DOHH2 (cell line): ENCODE measurements around the gene UBE2H.

Source experiments
- H3F3A ChIP-seq: fragments of 200-600 bp; sonication (generic), shearing (Covaris generic); 2 replicates; pipeline ENCODE4 v1.6.0; 2016; ENCODE audit warnings: antibody characterized with exemption, mild to moderate bottlenecking; ENCODE audit not compliant: control insufficient read depth, insufficient read depth
- H3K27ac ChIP-seq: fragments of 200-600 bp; sonication (generic); 2 replicates; pipeline ENCODE4 v1.5.1; 2014; ENCODE audit warnings: low read depth, mild to moderate bottlenecking, low read length, moderate library complexity
- H3K27me3 ChIP-seq: fragments of 200-600 bp; sonication (generic); 2 replicates; pipeline ENCODE4 v1.6.1; 2014; ENCODE audit warnings: mild to moderate bottlenecking, low read length, mixed read lengths; ENCODE audit not compliant: control insufficient read depth
- H3K36me3 ChIP-seq: fragments of 200-600 bp; sonication (generic); 2 replicates; pipeline ENCODE4 v1.6.1; 2014; ENCODE audit warnings: mild to moderate bottlenecking, low read length, moderate library complexity, mixed read lengths; ENCODE audit not compliant: control insufficient read depth
- H3K4me1 ChIP-seq: fragments of 200-600 bp; sonication (generic); 2 replicates; pipeline ENCODE4 v1.6.1; 2014; ENCODE audit warnings: mild to moderate bottlenecking, low read length, mixed read lengths; ENCODE audit not compliant: control insufficient read depth
- H3K4me2 ChIP-seq: fragments of 200-600 bp; sonication (generic); 2 replicates; pipeline ENCODE4 v1.6.0; 2014; ENCODE audit warnings: mild to moderate bottlenecking, low read length, moderate library complexity
- H3K4me3 ChIP-seq: fragments of 200-600 bp; sonication (generic); 2 replicates; pipeline ENCODE4 v1.5.1; 2014; ENCODE audit warnings: mild to moderate bottlenecking, low read length, mixed read lengths
- H3K79me2 ChIP-seq: fragments of 200-600 bp; sonication (generic); 2 replicates; pipeline ENCODE4 v1.6.1; 2014; ENCODE audit warnings: mild to moderate bottlenecking, low read length, mixed read lengths; ENCODE audit not compliant: control insufficient read depth
- H3K9me2 ChIP-seq: fragments of 200-600 bp; sonication (generic); replicated peaks from 2 replicates; pipeline ENCODE4 v1.6.1; 2014; ENCODE audit warnings: mild to moderate bottlenecking, low read length, mixed read lengths; ENCODE audit not compliant: control insufficient read depth
- H3K9me3 ChIP-seq: fragments of 200-600 bp; sonication (generic); 2 replicates; pipeline ENCODE4 v1.6.1; 2014; ENCODE audit warnings: antibody characterized with exemption, low read length, mixed read lengths; ENCODE audit not compliant: control insufficient read depth, insufficient read depth
- H4K20me1 ChIP-seq: fragments of 200-600 bp; sonication (generic); 2 replicates; pipeline ENCODE4 v1.6.0; 2014; ENCODE audit warnings: low read depth, mild to moderate bottlenecking, antibody characterized with exemption, low read length, moderate library complexity; ENCODE audit not compliant: control insufficient read depth, insufficient read depth
- CTCF ChIP-seq: fragments of 200-600 bp; sonication (generic); IDR thresholded peaks from one replicate; pipeline ENCODE4 v1.5.1; 2014; ENCODE audit warnings: antibody characterized with exemption, mild to moderate bottlenecking, low read depth, low read length; ENCODE audit not compliant: poor library complexity, severe bottlenecking
- EZH2phosphoT487 ChIP-seq: fragments of 200-600 bp; sonication (generic); IDR thresholded peaks from 2 replicates; pipeline ENCODE4 v1.6.1; 2017; ENCODE audit warnings: borderline replicate concordance, mild to moderate bottlenecking, antibody characterized with exemption, low read length, moderate library complexity, mixed read lengths

UBE2H gene

GRCh38 chr7:129845178-129845971 is 107.4 kb downstream of the UBE2H start:
- H3K36me3 ChIP-seq, result no peaks in the 10 kb centered on the region
- TF ChIP-seq EZH2phosphoT487 (no peak), CTCF (no peak)
- no peaks in the 10 kb centered on the region for H3F3A ChIP-seq
- no peak overlapping the region for H3K4me3 ChIP-seq
- H3K79me2 ChIP-seq, result no peaks in the 10 kb centered on the region
- no peaks in the 10 kb centered on the region for H3K9me2 ChIP-seq
- no peaks in the 10 kb centered on the region for H3K27me3 ChIP-seq
- H4K20me1 ChIP-seq, result peaks cover 3% of the 10 kb centered on the region; the same call in 1 of the 2 replicates
- H3K4me2 ChIP-seq, result no peak overlapping the region
- no peak overlapping the region for H3K27ac ChIP-seq
- H3K4me1 ChIP-seq, result peaks cover 10% of the 10 kb centered on the region
- H3K9me3 ChIP-seq, result no peaks in the 10 kb centered on the region

- peaks cover 10% of the 10 kb centered on the region for H3K4me1 ChIP-seq
- no peaks in the 10 kb centered on the region for H3K9me3 ChIP-seq
- H3K27ac ChIP-seq, result no peak overlapping the region
- no peak overlapping the region for H3K4me3 ChIP-seq
- no peaks in the 10 kb centered on the region for H3F3A ChIP-seq
- H4K20me1 ChIP-seq, result peaks cover 3% of the 10 kb centered on the region; the same call in 1 of the 2 replicates
- H3K27me3 ChIP-seq, result no peaks in the 10 kb centered on the region
- no peaks in the 10 kb centered on the region for H3K79me2 ChIP-seq
- TF ChIP-seq EZH2phosphoT487 (no peak), CTCF (no peak)
- H3K9me2 ChIP-seq, result no peaks in the 10 kb centered on the region
- H3K36me3 ChIP-seq, result no peaks in the 10 kb centered on the region
- H3K4me2 ChIP-seq, result no peak overlapping the region
These were observed 108.6 kb downstream of the UBE2H start for GRCh38 chr7:129843978-129844840.

GRCh38 chr7:129843365-129843898 is 109.3 kb downstream of the UBE2H start:
- Histone ChIP-seq H3K27ac (no peak overlapping the region), H3K4me2 (no peak overlapping the region)

More at GRCh38 chr7:129843365-129843898, 109.3 kb downstream of the UBE2H start:
- Histone ChIP-seq H3K9me2 (no peaks in the 10 kb centered on the region), H3K4me1 (peaks cover 10% of the 10 kb centered on the region), H3K36me3 (no peaks in the 10 kb centered on the region), H3K27me3 (no peaks in the 10 kb centered on the region), H3K9me3 (no peaks in the 10 kb centered on the region), H3F3A (no peaks in the 10 kb centered on the region), H3K4me3 (no peak overlapping the region), H3K79me2 (no peaks in the 10 kb centered on the region), H4K20me1 (peaks cover 3% of the 10 kb centered on the region; the same call in 1 of the 2 replicates)
- TF ChIP-seq EZH2phosphoT487, result no peak
- TF ChIP-seq CTCF, result no peak
